SU-DHL-6 (cell line): ENCODE data around the gene KCP.

Source experiments
- H2AFZ ChIP-seq: fragments of 200-600 bp; sonication (generic); 2 replicates; pipeline ENCODE4 v1.6.1; 2014; ENCODE audit warnings: low read depth, mild to moderate bottlenecking, moderate library complexity, mixed read lengths, antibody characterized with exemption, low read length; ENCODE audit not compliant: severe bottlenecking
- H3F3A ChIP-seq: fragments of 200-600 bp; shearing (Covaris generic); 2 replicates; pipeline ENCODE4 v1.6.0; 2016; ENCODE audit warnings: antibody characterized with exemption, mild to moderate bottlenecking; ENCODE audit not compliant: insufficient read depth
- H3K27ac ChIP-seq: fragments of 200-600 bp; sonication (generic); 2 replicates; pipeline ENCODE4 v1.5.1; 2016; ENCODE audit warnings: low read depth, mild to moderate bottlenecking, low read length, moderate library complexity, mixed read lengths
- H3K27me3 ChIP-seq: fragments of 200-600 bp; sonication (generic), shearing (Covaris generic); 2 replicates; pipeline ENCODE4 v1.6.0; 2014; ENCODE audit warnings: mild to moderate bottlenecking, low read length
- H3K36me3 ChIP-seq: fragments of 200-600 bp; sonication (generic); 2 replicates; pipeline ENCODE4 v1.6.1; 2014; ENCODE audit warnings: mild to moderate bottlenecking, low read length, mixed read lengths
- H3K4me2 ChIP-seq: fragments of 300-600, 200-600 bp; shearing (Covaris generic), sonication (generic); 2 replicates; pipeline ENCODE4 v1.6.0; 2014; ENCODE audit warnings: low read length, low read depth, mild to moderate bottlenecking; ENCODE audit not compliant: poor library complexity, severe bottlenecking
- H3K4me3 ChIP-seq: fragments of 200-600 bp; sonication (generic); 2 replicates; pipeline ENCODE4 v1.5.1; 2014; ENCODE audit warnings: antibody characterized with exemption, low read length, mild to moderate bottlenecking, mixed read lengths; ENCODE audit not compliant: insufficient read depth, poor library complexity, severe bottlenecking
- H3K79me2 ChIP-seq: fragments of 200-600 bp; sonication (generic); 2 replicates; pipeline ENCODE4 v1.6.1; 2014; ENCODE audit warnings: mild to moderate bottlenecking, low read length, moderate library complexity; ENCODE audit not compliant: insufficient read depth
- H3K9ac ChIP-seq: fragments of 200-600 bp; sonication (generic); 2 replicates; pipeline ENCODE4 v1.7.0; 2014; ENCODE audit warnings: mild to moderate bottlenecking, low read length
- H3K9me2 ChIP-seq: fragments of 200-600 bp; sonication (generic); replicated peaks from 2 replicates; pipeline ENCODE4 v1.6.1; 2014; ENCODE audit warnings: low read length; ENCODE audit not compliant: insufficient read depth
- H3K9me3 ChIP-seq: fragments of 200-600 bp; sonication (generic); 2 replicates; pipeline ENCODE4 v1.6.1; 2014; ENCODE audit warnings: low read length, mixed read lengths; ENCODE audit not compliant: insufficient read depth
- H4K20me1 ChIP-seq: fragments of 200-600 bp; sonication (generic); 2 replicates; pipeline ENCODE4 v1.6.1; 2014; ENCODE audit warnings: low read depth, mild to moderate bottlenecking, antibody characterized with exemption, low read length, moderate library complexity, mixed read lengths
- CTCF ChIP-seq: fragments of 200-600 bp; sonication (generic); IDR thresholded peaks from one replicate; pipeline ENCODE4 v1.5.1; 2017; ENCODE audit warnings: antibody characterized with exemption, mild to moderate bottlenecking, low read length, moderate library complexity; ENCODE audit not compliant: insufficient read depth, poor library complexity, severe bottlenecking
- EZH2phosphoT487 ChIP-seq: fragments of 200-600 bp; sonication (generic), shearing (Covaris generic); conservative IDR thresholded peaks from 2 replicates; pipeline ENCODE4 v1.6.1; 2018; ENCODE audit warnings: mild to moderate bottlenecking, antibody characterized with exemption, low read length, moderate library complexity, mixed read lengths

KCP gene

DNA sequence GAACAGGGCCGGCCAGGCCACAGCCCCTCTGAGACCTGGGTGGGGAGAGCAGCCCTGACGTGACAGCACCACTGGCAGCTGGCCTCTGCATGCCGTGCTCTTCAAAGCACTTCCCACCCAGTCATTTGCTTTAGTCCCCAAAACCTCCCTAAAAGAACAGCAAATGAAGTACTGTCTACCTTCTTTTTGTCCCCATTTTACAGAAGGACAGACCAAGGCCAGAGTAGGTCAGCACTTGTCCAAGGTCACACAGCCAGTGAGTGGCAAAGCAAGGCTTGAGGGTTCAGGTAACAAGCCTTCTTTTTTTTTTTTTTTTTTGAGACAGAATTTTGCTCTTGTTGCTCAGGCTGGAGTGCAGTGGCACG, 32.8 kb downstream of the KCP start:
- Histone ChIP-seq H3K4me2 (no peak overlapping the region), H2AFZ (no peak overlapping the region), H3K27me3 (no peaks in the 10 kb centered on the region), H3K79me2 (no peaks in the 10 kb centered on the region), H3K36me3 (no peaks in the 10 kb centered on the region), H3K9me3 (no peaks in the 10 kb centered on the region), H3K4me3 (no peak overlapping the region), H3K9me2 (no peaks in the 10 kb centered on the region), H3K9ac (no peak overlapping the region), H3F3A (no peaks in the 10 kb centered on the region), H3K27ac (no peak overlapping the region), H4K20me1 (no peaks in the 10 kb centered on the region)
- no peak for TF ChIP-seq CTCF
- TF ChIP-seq EZH2phosphoT487: no peak

DNA sequence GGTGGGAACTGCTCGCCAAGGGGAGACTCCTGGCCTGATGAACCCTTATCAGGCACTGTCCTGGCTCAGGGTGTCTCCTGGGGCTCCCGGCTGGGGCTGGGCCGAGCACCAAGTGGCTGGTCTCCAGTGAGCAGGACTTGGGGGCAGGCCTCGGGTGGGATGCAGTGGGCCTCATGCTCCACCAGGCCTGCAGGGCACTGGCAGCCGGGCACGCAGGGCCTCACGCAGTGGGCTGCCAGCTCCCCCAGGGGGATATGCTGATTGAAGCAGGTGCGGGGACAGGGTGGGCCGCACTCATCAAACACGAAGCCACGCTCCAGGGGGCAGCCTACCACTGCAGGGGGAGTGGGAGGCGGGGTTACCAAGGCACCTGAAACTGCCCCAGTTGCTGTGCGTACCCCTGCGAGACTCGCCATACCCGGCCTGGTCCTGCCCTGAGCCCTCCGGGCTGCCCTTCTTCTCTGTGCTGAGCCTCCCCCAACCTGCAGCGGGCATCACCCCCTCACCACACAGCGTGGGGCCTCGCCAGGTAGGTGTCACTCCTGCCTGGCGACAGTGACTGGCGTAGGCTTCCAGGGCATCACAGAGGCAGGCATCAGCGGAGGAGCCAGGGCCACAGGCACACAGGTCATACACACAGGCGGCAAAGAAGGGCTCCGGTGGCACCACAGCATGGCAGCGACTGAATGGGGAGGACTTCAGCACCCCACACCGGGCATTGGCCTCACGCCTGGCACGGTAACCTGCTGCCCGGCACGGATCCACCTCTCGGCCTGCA, 33.3 kb downstream of the KCP start:
- Histone ChIP-seq H3K9ac (no peak overlapping the region), H3K4me2 (no peak overlapping the region), H3K79me2 (no peaks in the 10 kb centered on the region), H3K9me2 (no peaks in the 10 kb centered on the region), H3K27ac (no peak overlapping the region), H4K20me1 (no peaks in the 10 kb centered on the region), H3K27me3 (no peaks in the 10 kb centered on the region), H3K4me3 (no peak overlapping the region), H3K36me3 (no peaks in the 10 kb centered on the region), H3K9me3 (no peaks in the 10 kb centered on the region), H2AFZ (no peak overlapping the region), H3F3A (no peaks in the 10 kb centered on the region)
- no peak for TF ChIP-seq EZH2phosphoT487
- TF ChIP-seq CTCF: no peak

- H3K27me3 ChIP-seq: no peaks in the 10 kb centered on the region
These were observed 33.9 kb downstream of the KCP start for GRCh38 chr7:128876586-128876977.

More at GRCh38 chr7:128876586-128876977, 33.9 kb downstream of the KCP start:
- Histone ChIP-seq H3K4me3 (no peak overlapping the region), H3K9ac (no peak overlapping the region), H2AFZ (no peak overlapping the region), H3K9me3 (no peaks in the 10 kb centered on the region), H3K4me2 (no peak overlapping the region), H4K20me1 (no peaks in the 10 kb centered on the region), H3K27ac (no peak overlapping the region), H3K79me2 (no peaks in the 10 kb centered on the region), H3K9me2 (no peaks in the 10 kb centered on the region), H3F3A (peaks cover 2% of the 10 kb centered on the region; the same call in 1 of the 2 replicates), H3K36me3 (no peaks in the 10 kb centered on the region)
- TF ChIP-seq EZH2phosphoT487: no peak
- TF ChIP-seq CTCF: no peak
